SK-N-SH treated with all-trans-retinoic acid at 6 μM for 48 hours (cell line): ENCODE data around the gene MEX3A.

Experiments
- ATAC-seq: fragments of 200-7000 bp; cut with Tn5 transposase; 3 replicates; pipeline ENCODE4 v1.9.1; 2020; ENCODE audit warnings: mild to moderate bottlenecking, moderate library complexity
- ARNTL ChIP-seq: fragments of 450-650 bp; formaldehyde crosslinking; IDR thresholded peaks from 2 replicates; pipeline ENCODE4 v1.5.0; 2020; ENCODE audit warnings: low read depth, mild to moderate bottlenecking, moderate library complexity, borderline replicate concordance
- BACH2 ChIP-seq: fragments of 250-450 bp; sonication (Bioruptor Pico); IDR thresholded peaks from 2 replicates; pipeline ENCODE4 v1.9.0; 2021; ENCODE audit warnings: mild to moderate bottlenecking, borderline replicate concordance
- CSDC2 ChIP-seq: fragments of 250-450 bp; sonication (Bioruptor Pico); IDR thresholded peaks from 2 replicates; pipeline ENCODE4 v1.5.0; 2020; ENCODE audit warnings: mild to moderate bottlenecking, moderate library complexity
- ESRRG ChIP-seq: fragments of 250-450 bp; sonication (Bioruptor Pico); IDR thresholded peaks from 2 replicates; pipeline ENCODE4 v1.6.1; 2021; ENCODE audit warnings: mild to moderate bottlenecking
- GLIS3 ChIP-seq: fragments of 250-450 bp; sonication (Bioruptor Pico); IDR thresholded peaks from 2 replicates; pipeline ENCODE4 v1.5.0; 2020; ENCODE audit warnings: mild to moderate bottlenecking, moderate library complexity
- OSR1 ChIP-seq: fragments of 250-450 bp; sonication (Bioruptor Pico); IDR thresholded peaks from 2 replicates; pipeline ENCODE4 v1.8.0; 2022; ENCODE audit warnings: moderate library complexity, mild to moderate bottlenecking, inconsistent platforms
- PPARA ChIP-seq: fragments of 250-450 bp; sonication (Bioruptor Pico); IDR thresholded peaks from 2 replicates; pipeline ENCODE4 v1.5.0; 2020; ENCODE audit warnings: mild to moderate bottlenecking, borderline replicate concordance
- TCF4 ChIP-seq: fragments of 250-450 bp; sonication (Bioruptor Pico); IDR thresholded peaks from 2 replicates; pipeline ENCODE4 v1.8.0; 2021; ENCODE audit warnings: mild to moderate bottlenecking, moderate library complexity, borderline replicate concordance
- ZC3H10 ChIP-seq: fragments of 250-450 bp; sonication (Bioruptor Pico); IDR thresholded peaks from 2 replicates; pipeline ENCODE4 v1.5.1; 2021; ENCODE audit warnings: mild to moderate bottlenecking, moderate library complexity
- ZFP3 ChIP-seq: fragments of 250-450 bp; sonication (Bioruptor Pico); IDR thresholded peaks from 2 replicates; pipeline ENCODE4 v1.5.0; 2020; ENCODE audit warnings: mild to moderate bottlenecking, moderate library complexity
- ZFP30 ChIP-seq: fragments of 450-650 bp; formaldehyde crosslinking; IDR thresholded peaks from 2 replicates; pipeline ENCODE4 v1.5.0; 2022; ENCODE audit warnings: mild to moderate bottlenecking, moderate library complexity
- ZNF565 ChIP-seq: fragments of 450-650 bp; formaldehyde crosslinking; conservative IDR thresholded peaks from 2 replicates; pipeline ENCODE4 v1.5.0; 2020; ENCODE audit warnings: low read depth, mild to moderate bottlenecking, moderate library complexity
- ZNF70 ChIP-seq: fragments of 450-650 bp; formaldehyde crosslinking; IDR thresholded peaks from 2 replicates; pipeline ENCODE4 v1.5.0; 2020; ENCODE audit warnings: mild to moderate bottlenecking, moderate library complexity
- TF ChIP-seq, protein P1 (sequence below): fragments of 250-450 bp; sonication (Bioruptor Pico); IDR thresholded peaks from 2 replicates; pipeline ENCODE4 v1.5.0; 2020; ENCODE audit warnings: mild to moderate bottlenecking, moderate library complexity
- TF ChIP-seq, protein P2 (sequence below): fragments of 250-450 bp; sonication (Bioruptor Pico); IDR thresholded peaks from 2 replicates; pipeline ENCODE4 v1.8.0; 2021; ENCODE audit warnings: low read depth, mild to moderate bottlenecking, moderate library complexity, borderline replicate concordance
- TF ChIP-seq, protein P3 (sequence below): fragments of 250-450 bp; sonication (Bioruptor Pico); IDR thresholded peaks from 2 replicates; pipeline ENCODE4 v1.5.1; 2020; ENCODE audit warnings: low read depth, mild to moderate bottlenecking, moderate library complexity
- TF ChIP-seq, protein P4 (sequence below): fragments of 250-450 bp; sonication (Bioruptor Pico); IDR thresholded peaks from 2 replicates; pipeline ENCODE4 v1.5.1; 2021; ENCODE audit warnings: mild to moderate bottlenecking, moderate library complexity

MEX3A gene

DNA sequence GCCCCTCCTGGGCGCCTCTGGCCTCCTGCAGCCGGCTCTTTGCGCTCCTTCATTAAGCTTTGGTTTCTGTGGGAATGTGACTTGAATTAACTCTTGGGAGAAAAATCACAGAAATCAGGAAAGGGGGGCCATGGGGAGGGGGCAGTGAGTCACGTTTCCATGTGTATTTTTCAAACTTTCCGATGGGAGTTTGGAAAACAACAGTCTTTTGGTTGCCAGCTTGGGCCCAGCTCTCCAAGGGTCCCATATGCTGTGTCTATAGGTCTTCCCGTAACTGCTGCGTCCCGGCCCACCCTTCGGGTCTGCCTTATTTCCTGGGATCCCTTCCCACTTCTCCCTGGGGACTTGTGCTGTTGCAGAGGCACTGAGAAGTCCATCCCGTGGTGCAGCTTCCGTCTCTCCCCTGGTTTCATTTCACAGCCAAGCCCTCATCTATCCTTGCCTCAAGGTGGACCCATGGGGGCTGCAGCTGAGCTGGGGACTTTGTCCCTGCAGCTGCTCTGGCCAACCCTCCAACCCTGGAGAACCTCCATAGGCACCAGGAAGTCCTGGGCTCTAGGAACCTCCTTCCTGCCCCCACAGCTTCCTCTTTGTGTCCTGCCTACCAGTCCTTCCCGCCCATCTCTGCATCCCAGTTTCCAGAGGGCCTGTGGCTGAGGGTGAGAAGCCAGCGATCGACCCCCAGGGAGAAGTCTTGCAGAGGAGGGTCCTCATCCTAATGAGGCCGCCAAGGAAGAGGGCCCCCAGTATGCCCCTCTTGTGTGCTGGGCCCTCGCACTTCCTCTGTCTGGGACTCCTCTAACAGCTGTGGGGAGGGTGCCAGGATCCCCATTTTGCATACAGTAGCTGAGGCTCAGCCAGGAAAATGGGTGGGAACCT, 20.6 kb upstream of the MEX3A start:
- TF ChIP-seq ZNF565, result no peak
- TF ChIP-seq, protein P1, sequence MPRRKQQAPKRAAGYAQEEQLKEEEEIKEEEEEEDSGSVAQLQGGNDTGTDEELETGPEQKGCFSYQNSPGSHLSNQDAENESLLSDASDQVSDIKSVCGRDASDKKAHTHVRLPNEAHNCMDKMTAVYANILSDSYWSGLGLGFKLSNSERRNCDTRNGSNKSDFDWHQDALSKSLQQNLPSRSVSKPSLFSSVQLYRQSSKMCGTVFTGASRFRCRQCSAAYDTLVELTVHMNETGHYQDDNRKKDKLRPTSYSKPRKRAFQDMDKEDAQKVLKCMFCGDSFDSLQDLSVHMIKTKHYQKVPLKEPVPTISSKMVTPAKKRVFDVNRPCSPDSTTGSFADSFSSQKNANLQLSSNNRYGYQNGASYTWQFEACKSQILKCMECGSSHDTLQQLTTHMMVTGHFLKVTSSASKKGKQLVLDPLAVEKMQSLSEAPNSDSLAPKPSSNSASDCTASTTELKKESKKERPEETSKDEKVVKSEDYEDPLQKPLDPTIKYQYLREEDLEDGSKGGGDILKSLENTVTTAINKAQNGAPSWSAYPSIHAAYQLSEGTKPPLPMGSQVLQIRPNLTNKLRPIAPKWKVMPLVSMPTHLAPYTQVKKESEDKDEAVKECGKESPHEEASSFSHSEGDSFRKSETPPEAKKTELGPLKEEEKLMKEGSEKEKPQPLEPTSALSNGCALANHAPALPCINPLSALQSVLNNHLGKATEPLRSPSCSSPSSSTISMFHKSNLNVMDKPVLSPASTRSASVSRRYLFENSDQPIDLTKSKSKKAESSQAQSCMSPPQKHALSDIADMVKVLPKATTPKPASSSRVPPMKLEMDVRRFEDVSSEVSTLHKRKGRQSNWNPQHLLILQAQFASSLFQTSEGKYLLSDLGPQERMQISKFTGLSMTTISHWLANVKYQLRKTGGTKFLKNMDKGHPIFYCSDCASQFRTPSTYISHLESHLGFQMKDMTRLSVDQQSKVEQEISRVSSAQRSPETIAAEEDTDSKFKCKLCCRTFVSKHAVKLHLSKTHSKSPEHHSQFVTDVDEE, result no peak
- TF ChIP-seq BACH2 (CRISPR knock-in tag), result no peak
- no peak for TF ChIP-seq OSR1
- no peak for TF ChIP-seq ZFP3 (CRISPR knock-in tag)
- TF ChIP-seq GLIS3 (CRISPR knock-in tag), result no peak
- no peak for TF ChIP-seq ARNTL
- TF ChIP-seq, protein P2, sequence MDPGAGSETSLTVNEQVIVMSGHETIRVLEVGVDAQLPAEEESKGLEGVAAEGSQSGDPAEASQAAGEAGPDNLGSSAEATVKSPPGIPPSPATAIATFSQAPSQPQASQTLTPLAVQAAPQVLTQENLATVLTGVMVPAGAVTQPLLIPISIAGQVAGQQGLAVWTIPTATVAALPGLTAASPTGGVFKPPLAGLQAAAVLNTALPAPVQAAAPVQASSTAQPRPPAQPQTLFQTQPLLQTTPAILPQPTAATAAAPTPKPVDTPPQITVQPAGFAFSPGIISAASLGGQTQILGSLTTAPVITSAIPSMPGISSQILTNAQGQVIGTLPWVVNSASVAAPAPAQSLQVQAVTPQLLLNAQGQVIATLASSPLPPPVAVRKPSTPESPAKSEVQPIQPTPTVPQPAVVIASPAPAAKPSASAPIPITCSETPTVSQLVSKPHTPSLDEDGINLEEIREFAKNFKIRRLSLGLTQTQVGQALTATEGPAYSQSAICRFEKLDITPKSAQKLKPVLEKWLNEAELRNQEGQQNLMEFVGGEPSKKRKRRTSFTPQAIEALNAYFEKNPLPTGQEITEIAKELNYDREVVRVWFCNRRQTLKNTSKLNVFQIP (CRISPR knock-in tag), result no peak
- no peak for TF ChIP-seq ZNF70 (CRISPR knock-in tag)
- TF ChIP-seq ZFP30 (CRISPR knock-in tag), result no peak
- ATAC-seq, result peak; percentile 3

DNA sequence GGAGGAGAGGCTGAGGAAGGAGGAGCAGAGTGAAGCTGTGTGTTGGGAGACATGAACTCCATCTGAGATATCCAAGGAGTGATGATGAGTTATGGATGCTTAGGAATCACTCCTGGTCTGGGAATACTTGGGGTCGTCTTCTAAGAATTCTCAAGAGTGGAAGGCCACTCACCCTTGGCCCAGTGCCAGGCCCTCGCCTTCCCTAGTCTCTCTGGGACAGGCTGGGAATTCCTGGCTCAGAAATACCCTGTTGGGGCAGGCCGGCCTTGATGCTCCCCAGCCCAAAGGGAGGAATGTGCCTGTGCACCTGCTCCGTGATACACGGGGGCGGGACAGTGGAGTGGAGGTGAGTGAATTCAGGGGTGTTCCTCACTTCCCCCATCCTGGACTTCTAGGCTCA, 19.6 kb upstream of the MEX3A start:
- TF ChIP-seq CSDC2 (CRISPR knock-in tag) (no peak), PPARA (no peak), ZNF70 (CRISPR knock-in tag) (no peak), BACH2 (CRISPR knock-in tag) (no peak), OSR1 (no peak), GLIS3 (CRISPR knock-in tag) (no peak), ZC3H10 (CRISPR knock-in tag) (no peak), TCF4 (CRISPR knock-in tag) (no peak)
- ATAC-seq, result no peak

DNA sequence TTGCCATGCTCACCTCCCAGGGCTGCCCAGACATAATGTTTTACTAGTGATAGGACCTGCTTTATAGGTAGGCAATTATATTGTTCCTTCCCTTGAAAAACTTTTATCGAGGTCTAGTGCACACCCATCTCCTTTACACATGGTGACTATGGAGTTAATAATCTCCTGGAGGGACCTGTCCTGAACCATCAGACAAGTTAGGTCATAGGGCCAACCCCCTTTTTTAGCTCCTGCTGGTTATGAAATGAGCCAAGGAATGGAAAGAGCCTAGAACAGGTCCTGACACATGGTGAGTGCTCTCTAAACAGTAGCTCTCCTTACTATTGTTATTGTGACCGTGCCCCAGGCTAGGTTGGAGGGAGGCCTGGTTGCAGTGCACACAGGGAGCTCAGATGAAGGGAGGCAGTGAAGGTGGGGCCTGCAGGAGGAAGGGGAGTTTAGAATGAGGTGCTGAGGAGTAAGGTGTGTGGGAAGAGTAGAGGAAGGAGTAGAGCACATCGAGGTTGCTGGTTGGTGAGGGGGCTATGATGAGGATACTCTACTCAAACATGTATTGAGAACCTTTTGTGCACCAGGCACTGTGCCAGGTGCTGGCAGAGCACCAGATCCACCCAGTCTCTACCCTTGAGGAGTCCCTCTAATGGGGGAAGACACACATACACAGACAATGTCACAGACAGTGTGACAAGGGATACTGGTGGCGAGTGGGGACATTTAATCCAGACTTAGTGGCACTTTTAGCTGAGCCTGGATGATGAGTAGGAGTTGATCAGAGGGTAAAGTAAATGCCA, 18.1 kb upstream of the MEX3A start:
- no peak for ATAC-seq
- TF ChIP-seq ZC3H10 (CRISPR knock-in tag) (no peak), ZNF565 (no peak), OSR1 (no peak), CSDC2 (CRISPR knock-in tag) (no peak), ZFP3 (CRISPR knock-in tag) (no peak), GLIS3 (CRISPR knock-in tag) (no peak), BACH2 (CRISPR knock-in tag) (no peak), ESRRG (CRISPR knock-in tag) (no peak)
- TF ChIP-seq, protein P1, result no peak
- TF ChIP-seq, protein P3, sequence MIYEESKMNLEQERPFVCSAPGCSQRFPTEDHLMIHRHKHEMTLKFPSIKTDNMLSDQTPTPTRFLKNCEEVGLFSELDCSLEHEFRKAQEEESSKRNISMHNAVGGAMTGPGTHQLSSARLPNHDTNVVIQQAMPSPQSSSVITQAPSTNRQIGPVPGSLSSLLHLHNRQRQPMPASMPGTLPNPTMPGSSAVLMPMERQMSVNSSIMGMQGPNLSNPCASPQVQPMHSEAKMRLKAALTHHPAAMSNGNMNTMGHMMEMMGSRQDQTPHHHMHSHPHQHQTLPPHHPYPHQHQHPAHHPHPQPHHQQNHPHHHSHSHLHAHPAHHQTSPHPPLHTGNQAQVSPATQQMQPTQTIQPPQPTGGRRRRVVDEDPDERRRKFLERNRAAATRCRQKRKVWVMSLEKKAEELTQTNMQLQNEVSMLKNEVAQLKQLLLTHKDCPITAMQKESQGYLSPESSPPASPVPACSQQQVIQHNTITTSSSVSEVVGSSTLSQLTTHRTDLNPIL, result no peak

DNA sequence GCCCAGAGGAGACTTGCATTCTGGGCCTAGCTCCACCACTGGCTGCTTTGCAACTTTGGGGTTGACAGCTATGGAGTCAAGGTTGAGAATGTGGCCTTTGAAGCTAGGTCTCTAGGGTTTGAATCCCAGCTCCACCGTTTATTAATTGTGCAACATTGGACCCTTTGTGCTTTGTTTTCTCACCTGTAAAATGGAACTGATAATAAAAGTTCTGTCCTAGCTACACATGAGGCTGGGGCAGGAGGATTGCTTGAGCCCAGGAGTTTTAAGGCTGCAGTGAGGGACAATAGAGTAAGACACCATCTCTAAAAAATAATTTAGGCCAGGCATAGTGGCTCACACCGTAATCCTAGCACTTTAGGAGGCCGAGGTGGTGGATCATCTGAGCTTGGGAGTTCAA, 17.0 kb upstream of the MEX3A start:
- ATAC-seq, result no peak
- no peak for TF ChIP-seq ZNF70 (CRISPR knock-in tag)
- TF ChIP-seq TCF4 (CRISPR knock-in tag), result no peak
- no peak for TF ChIP-seq ZNF565
- TF ChIP-seq, protein P4, sequence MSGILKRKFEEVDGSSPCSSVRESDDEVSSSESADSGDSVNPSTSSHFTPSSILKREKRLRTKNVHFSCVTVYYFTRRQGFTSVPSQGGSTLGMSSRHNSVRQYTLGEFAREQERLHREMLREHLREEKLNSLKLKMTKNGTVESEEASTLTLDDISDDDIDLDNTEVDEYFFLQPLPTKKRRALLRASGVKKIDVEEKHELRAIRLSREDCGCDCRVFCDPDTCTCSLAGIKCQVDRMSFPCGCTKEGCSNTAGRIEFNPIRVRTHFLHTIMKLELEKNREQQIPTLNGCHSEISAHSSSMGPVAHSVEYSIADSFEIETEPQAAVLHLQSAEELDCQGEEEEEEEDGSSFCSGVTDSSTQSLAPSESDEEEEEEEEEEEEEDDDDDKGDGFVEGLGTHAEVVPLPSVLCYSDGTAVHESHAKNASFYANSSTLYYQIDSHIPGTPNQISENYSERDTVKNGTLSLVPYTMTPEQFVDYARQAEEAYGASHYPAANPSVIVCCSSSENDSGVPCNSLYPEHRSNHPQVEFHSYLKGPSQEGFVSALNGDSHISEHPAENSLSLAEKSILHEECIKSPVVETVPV, result no peak
- no peak for TF ChIP-seq ESRRG (CRISPR knock-in tag)
- TF ChIP-seq, protein P2 (CRISPR knock-in tag), result no peak
- no peak for TF ChIP-seq ZC3H10 (CRISPR knock-in tag)
